DOHH2 (cell line): Measurements from ENCODE around the gene LRRC7.

Experiments
- EZH2phosphoT487 ChIP-seq: fragments of 200-600 bp; sonication (generic); IDR thresholded peaks from 2 replicates; pipeline ENCODE4 v1.6.1; 2017; ENCODE audit warnings: borderline replicate concordance, mild to moderate bottlenecking, antibody characterized with exemption, low read length, moderate library complexity, mixed read lengths
- TF ChIP-seq, protein P1 (sequence below): fragments of 200-600 bp; sonication (generic); IDR thresholded peaks from one replicate; pipeline ENCODE4 v1.5.1; 2014; ENCODE audit warnings: antibody characterized with exemption, mild to moderate bottlenecking, low read depth, low read length; ENCODE audit not compliant: poor library complexity, severe bottlenecking

DNA sequence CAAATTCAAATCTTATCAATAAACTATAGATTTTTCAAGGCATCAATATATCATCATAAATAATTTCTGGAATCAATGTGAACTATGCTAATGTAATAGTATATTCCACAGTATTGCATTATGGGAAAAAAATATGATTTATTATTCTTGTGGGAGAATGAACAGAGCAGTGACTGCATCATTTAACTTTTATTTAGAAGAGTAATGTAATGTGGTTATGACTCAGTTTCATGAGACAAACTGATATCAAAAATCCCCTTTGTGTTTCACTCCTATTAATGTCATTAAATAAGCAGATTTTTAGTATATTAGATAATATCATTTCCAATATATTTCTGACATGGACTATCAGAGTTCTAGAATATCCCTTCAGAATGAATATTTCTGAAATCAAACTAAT lies 450.0 kb downstream of the LRRC7 start:
- TF ChIP-seq, protein P1, sequence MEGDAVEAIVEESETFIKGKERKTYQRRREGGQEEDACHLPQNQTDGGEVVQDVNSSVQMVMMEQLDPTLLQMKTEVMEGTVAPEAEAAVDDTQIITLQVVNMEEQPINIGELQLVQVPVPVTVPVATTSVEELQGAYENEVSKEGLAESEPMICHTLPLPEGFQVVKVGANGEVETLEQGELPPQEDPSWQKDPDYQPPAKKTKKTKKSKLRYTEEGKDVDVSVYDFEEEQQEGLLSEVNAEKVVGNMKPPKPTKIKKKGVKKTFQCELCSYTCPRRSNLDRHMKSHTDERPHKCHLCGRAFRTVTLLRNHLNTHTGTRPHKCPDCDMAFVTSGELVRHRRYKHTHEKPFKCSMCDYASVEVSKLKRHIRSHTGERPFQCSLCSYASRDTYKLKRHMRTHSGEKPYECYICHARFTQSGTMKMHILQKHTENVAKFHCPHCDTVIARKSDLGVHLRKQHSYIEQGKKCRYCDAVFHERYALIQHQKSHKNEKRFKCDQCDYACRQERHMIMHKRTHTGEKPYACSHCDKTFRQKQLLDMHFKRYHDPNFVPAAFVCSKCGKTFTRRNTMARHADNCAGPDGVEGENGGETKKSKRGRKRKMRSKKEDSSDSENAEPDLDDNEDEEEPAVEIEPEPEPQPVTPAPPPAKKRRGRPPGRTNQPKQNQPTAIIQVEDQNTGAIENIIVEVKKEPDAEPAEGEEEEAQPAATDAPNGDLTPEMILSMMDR, result no peak
- no peak for TF ChIP-seq EZH2phosphoT487
